OCI-LY3 (cell line): ENCODE measurements around the gene PLA2G4D.

Experiments used
- H2AFZ ChIP-seq: fragments of 200-600, 300-600 bp; shearing (Covaris generic); 2 replicates; pipeline ENCODE4 v1.6.0; 2014; ENCODE audit warnings: antibody characterized with exemption, low read depth, low read length
- H3K27ac ChIP-seq: fragments of 200-600, 300-600 bp; sonication (generic); 2 replicates; pipeline ENCODE4 v1.5.1; 2014; ENCODE audit warnings: mild to moderate bottlenecking, low read length, moderate library complexity, mixed read lengths
- H3K27me3 ChIP-seq: fragments of 200-600, 300-600 bp; sonication (generic); 2 replicates; pipeline ENCODE4 v1.6.1; 2014; ENCODE audit warnings: low read depth, low read length, mixed read lengths
- H3K36me3 ChIP-seq: fragments of 200-600, 300-600 bp; sonication (generic); replicated peaks from 2 replicates; pipeline ENCODE3; 2014; ENCODE audit warnings: low read depth, low read length, mixed read lengths
- H3K4me1 ChIP-seq: fragments of 300-600, 200-600 bp; sonication (generic); 2 replicates; pipeline ENCODE4 v1.6.1; 2014; ENCODE audit warnings: low read length, mixed read lengths
- H3K4me2 ChIP-seq: fragments of 200-600, 300-600 bp; sonication (generic); 2 replicates; pipeline ENCODE4 v1.6.1; 2014; ENCODE audit warnings: low read length, mixed read lengths
- H3K4me3 ChIP-seq: fragments of 300-600, 200-600 bp; sonication (generic); 2 replicates; pipeline ENCODE4 v1.5.1; 2014; ENCODE audit warnings: antibody characterized with exemption, mild to moderate bottlenecking, low read length, moderate library complexity
- H3K79me2 ChIP-seq: fragments of 300-600, 200-600 bp; shearing (Covaris generic); 2 replicates; pipeline ENCODE4 v1.6.1; 2014; ENCODE audit warnings: mild to moderate bottlenecking, low read length, mixed read lengths
- H3K9ac ChIP-seq: fragments of 300-600, 200-600 bp; shearing (Covaris generic); 2 replicates; pipeline ENCODE4 v1.6.0; 2014; ENCODE audit warnings: mild to moderate bottlenecking, low read length, moderate library complexity
- H3K9me3 ChIP-seq: fragments of 200-600, 300-600 bp; shearing (Covaris generic); 2 replicates; pipeline ENCODE4 v1.6.1; 2014; ENCODE audit warnings: low read length, mixed read lengths; ENCODE audit not compliant: insufficient read depth
- H4K20me1 ChIP-seq: fragments of 200-600, 300-600 bp; sonication (generic); 2 replicates; pipeline ENCODE4 v1.6.1; 2016; ENCODE audit warnings: low read length, mixed read lengths; ENCODE audit not compliant: insufficient read depth
- EZH2phosphoT487 ChIP-seq: fragments of 200-600 bp; shearing (Covaris generic); IDR thresholded peaks from 2 replicates; pipeline ENCODE4 v1.6.1; 2018; ENCODE audit warnings: antibody characterized with exemption, mixed run types, low read depth
- TF ChIP-seq, protein P1 (sequence below): fragments of 200-600, 300-600 bp; sonication (generic); IDR thresholded peaks from 2 replicates; pipeline ENCODE4 v1.5.1; 2014; ENCODE audit warnings: antibody characterized with exemption, low read length, low read depth

Gene PLA2G4D

DNA sequence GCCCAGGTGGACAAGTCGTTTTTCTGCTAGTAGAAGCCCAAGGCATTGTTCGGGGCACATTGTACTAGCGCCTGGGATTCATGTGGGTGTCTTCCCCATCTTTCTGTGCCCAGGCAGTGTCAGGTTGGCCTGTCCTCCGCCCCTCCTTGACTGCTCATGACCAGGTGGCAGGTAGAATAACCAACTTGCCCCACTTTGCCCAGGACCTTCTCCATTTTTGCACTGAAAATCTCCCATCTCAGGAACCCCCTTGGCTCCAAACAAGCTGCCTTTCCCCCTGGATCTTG lies 33.9 kb downstream of the PLA2G4D start:
- no peak overlapping the region for H3K27ac ChIP-seq
- TF ChIP-seq, protein P1, sequence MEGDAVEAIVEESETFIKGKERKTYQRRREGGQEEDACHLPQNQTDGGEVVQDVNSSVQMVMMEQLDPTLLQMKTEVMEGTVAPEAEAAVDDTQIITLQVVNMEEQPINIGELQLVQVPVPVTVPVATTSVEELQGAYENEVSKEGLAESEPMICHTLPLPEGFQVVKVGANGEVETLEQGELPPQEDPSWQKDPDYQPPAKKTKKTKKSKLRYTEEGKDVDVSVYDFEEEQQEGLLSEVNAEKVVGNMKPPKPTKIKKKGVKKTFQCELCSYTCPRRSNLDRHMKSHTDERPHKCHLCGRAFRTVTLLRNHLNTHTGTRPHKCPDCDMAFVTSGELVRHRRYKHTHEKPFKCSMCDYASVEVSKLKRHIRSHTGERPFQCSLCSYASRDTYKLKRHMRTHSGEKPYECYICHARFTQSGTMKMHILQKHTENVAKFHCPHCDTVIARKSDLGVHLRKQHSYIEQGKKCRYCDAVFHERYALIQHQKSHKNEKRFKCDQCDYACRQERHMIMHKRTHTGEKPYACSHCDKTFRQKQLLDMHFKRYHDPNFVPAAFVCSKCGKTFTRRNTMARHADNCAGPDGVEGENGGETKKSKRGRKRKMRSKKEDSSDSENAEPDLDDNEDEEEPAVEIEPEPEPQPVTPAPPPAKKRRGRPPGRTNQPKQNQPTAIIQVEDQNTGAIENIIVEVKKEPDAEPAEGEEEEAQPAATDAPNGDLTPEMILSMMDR = no peak
- no peak for TF ChIP-seq EZH2phosphoT487
- peak overlapping the region; percentile 77; the same call in 1 of the 2 replicates for H2AFZ ChIP-seq
- peak overlapping the region; percentile 44; the same call in 1 of the 2 replicates for H3K4me2 ChIP-seq
- H3K79me2 ChIP-seq = no peaks in the 10 kb centered on the region
- H3K9ac ChIP-seq = 0 out of 2 replicates have a peak overlapping the region, but pooled peaks have one; percentile 13
- H3K36me3 ChIP-seq = no peaks in the 10 kb centered on the region
- H3K4me3 ChIP-seq = no peak overlapping the region
- peaks cover 7% of the 10 kb centered on the region; the same call in 1 of the 2 replicates for H3K4me1 ChIP-seq
- H3K27me3 ChIP-seq = peaks cover 19% of the 10 kb centered on the region
- no peaks in the 10 kb centered on the region for H4K20me1 ChIP-seq
- no peaks in the 10 kb centered on the region for H3K9me3 ChIP-seq

- peak overlapping the region; percentile 13; the same call in 1 of the 2 replicates for H3K9ac ChIP-seq
- 0 out of 2 replicates have a peak overlapping the region, but pooled peaks have one; percentile 20 for H3K4me3 ChIP-seq
- H3K27me3 ChIP-seq = peaks cover 14% of the 10 kb centered on the region
- TF ChIP-seq EZH2phosphoT487 = no peak
- TF ChIP-seq, protein P1 = peak; percentile 91
- no peaks in the 10 kb centered on the region for H4K20me1 ChIP-seq
- peak overlapping the region; percentile 77 for H2AFZ ChIP-seq
- H3K36me3 ChIP-seq = no peaks in the 10 kb centered on the region
- H3K9me3 ChIP-seq = no peaks in the 10 kb centered on the region
- H3K4me1 ChIP-seq = peaks cover 7% of the 10 kb centered on the region; the same call in 1 of the 2 replicates
- no peak overlapping the region for H3K27ac ChIP-seq
- H3K79me2 ChIP-seq = no peaks in the 10 kb centered on the region
- H3K4me2 ChIP-seq = peak overlapping the region; percentile 44
These were observed 34.5 kb downstream of the PLA2G4D start for GRCh38 chr15:42059661-42060476.

DNA sequence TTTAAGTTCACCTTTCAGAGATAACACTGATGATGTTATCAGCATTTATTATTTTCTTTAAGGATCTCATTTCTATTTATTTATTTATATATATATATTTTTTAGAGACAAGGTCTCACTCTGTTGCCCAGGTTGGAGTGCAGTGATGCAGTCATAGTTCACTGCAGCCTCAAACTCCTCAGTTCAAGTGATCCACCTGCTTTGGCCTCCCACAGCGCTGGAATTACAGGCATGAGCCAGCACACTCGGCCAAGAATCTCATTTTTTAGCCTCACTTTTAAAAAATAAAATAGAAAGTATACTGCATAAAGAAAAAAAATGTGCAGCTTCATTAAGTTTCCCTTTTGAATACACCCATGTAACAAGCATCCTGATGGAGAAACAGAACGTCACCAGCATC lies 35.6 kb downstream of the PLA2G4D start:
- no peaks in the 10 kb centered on the region for H3K9me3 ChIP-seq
- H3K27ac ChIP-seq = no peak overlapping the region
- H3K4me3 ChIP-seq = no peak overlapping the region
- no peaks in the 10 kb centered on the region for H4K20me1 ChIP-seq
- H3K9ac ChIP-seq = no peak overlapping the region
- H3K27me3 ChIP-seq = peaks cover 11% of the 10 kb centered on the region; the same call in 1 of the 2 replicates
- H3K79me2 ChIP-seq = no peaks in the 10 kb centered on the region
- no peak for TF ChIP-seq EZH2phosphoT487
- TF ChIP-seq, protein P1 = no peak
- H2AFZ ChIP-seq = no peak overlapping the region
- peaks cover 7% of the 10 kb centered on the region; the same call in 1 of the 2 replicates for H3K4me1 ChIP-seq
- H3K36me3 ChIP-seq = no peaks in the 10 kb centered on the region
- H3K4me2 ChIP-seq = no peak overlapping the region

DNA sequence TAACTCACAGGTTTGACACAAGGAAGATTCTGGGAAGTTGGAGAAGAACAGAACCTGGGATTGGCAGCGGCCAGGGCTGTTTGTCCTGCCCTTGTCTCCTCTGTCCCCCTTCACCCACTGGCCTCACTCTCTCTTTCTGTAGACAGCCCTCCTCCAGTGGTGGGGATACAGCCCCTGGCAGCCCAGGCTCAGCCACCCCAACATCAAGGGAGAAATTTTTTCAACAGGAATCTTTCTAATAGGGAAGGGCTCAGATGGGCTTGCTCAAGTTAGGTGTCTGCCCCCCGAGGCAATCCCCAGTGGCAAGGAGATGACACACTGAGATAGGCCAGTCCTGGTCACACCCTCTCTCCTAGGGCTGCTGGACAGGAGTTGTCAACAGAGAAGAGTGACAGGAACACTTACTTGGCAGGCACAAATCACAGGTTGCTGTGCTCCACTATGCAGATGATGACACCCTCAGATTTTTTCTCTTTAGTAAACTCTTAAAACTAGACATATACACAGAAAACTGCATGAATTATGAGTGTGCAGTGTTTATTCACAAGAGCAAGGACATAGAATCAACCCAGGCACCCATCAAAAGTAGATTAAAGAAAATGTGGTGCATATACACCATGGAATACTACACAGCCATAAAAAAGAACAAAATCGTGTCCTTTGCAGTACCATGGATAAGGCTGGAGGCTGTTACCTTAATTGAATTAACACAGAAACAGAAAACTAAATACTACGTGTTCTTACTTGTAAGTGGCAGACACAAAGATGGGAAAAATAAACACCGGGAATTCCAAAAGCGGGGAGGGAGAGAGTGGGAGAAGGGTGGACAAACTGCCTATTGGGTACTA lies 36.3 kb downstream of the PLA2G4D start:
- Histone ChIP-seq H3K27ac (no peak overlapping the region), H3K27me3 (peaks cover 11% of the 10 kb centered on the region; the same call in 1 of the 2 replicates), H2AFZ (no peak overlapping the region), H3K9ac (no peak overlapping the region), H3K79me2 (no peaks in the 10 kb centered on the region), H3K4me1 (peaks cover 7% of the 10 kb centered on the region; the same call in 1 of the 2 replicates), H3K9me3 (no peaks in the 10 kb centered on the region), H4K20me1 (no peaks in the 10 kb centered on the region), H3K4me2 (0 out of 2 replicates have a peak overlapping the region, but pooled peaks have one; percentile 87), H3K4me3 (no peak overlapping the region), H3K36me3 (no peaks in the 10 kb centered on the region)
- TF ChIP-seq, protein P1 = no peak
- no peak for TF ChIP-seq EZH2phosphoT487
